ENCODE results near the gene RASGEF1C. TPM values are rescaled to one million over a fixed set of nuclear protein-coding genes. Genes with fewer than 3 reads are reported as not detected.

The RASGEF1C gene
- total RNA-seq, 1 donor from 2014 or later: 0.26 TPM

DNA sequence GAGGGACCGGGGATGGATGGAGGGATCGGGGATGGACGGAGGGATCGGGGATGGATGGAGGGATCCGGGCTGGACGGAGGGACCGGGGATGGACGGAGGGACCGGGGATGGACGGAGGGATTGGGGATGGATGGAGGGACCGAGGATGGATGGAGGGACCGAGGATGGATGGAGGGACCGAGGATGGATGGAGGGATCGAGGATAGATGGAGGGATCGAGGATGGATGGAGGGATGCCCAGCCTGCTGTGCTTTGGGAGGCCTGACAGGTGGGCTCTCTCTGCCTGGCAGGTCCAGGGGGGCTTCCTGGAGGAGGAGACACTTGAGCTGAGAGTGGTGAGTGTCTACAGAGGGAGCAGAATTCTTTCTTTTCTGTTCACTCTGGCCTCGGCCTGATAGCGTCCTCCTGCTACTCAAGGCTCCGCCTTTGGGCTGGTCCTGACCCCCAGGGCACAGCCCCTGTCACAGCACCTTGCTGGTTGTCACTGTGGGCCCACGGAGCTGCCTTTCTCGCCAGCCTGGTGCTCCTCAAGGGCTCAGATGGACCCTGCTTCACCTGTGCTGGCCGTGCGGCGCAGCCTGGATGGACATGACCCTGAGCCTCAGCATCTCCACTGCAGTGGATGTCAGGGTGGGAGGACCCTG is 95.2 kb downstream of the RASGEF1C start:
- Histone ChIP-seq H3K36me3 (no peaks in the 10 kb centered on the region), H3K9ac (no peak overlapping the region), H2AFZ (replicated peaks) (no peak overlapping the region), H3K79me2 (ENCODE audit: low read depth) (no peaks in the 10 kb centered on the region), H3K9me3 (ENCODE audit: low read depth) (no peaks in the 10 kb centered on the region), H3F3A (ENCODE audit: low read depth) (no peaks in the 10 kb centered on the region), H4K20me1 (ENCODE audit: low read depth) (no peaks in the 10 kb centered on the region), H3K4me2 (no peak overlapping the region), H3K4me1 (peaks cover 17% of the 10 kb centered on the region), H3K27ac (no peak overlapping the region), H3K4me3 (no peak overlapping the region), H3K27me3 (no peaks in the 10 kb centered on the region)
- Mint-ChIP-seq H3K4me3 (no peak overlapping the region), H3K9me3 (no peaks in the 10 kb centered on the region), H3K27ac (no peak overlapping the region), H3K4me1 (peaks cover 17% of the 10 kb centered on the region), H3K27me3 (ENCODE audit: insufficient read depth, low read depth) (peaks cover 4% of the 10 kb centered on the region), H3K36me3 (no peaks in the 10 kb centered on the region)
- no peak for DNase-seq (ENCODE audit: low spot score)
- TF ChIP-seq EZH2phosphoT487 (IDR thresholded peaks at IDR 0.05): no peak
- no peak for TF ChIP-seq CTCF (IDR thresholded peaks at IDR 0.05)
- TF ChIP-seq EZH2 (IDR thresholded peaks at IDR 0.05): no peak

GRCh38 chr5:180112181-180112861 is 96.7 kb downstream of the RASGEF1C start:
- Mint-ChIP-seq H3K27ac (no peak overlapping the region), H3K4me1 (peaks cover 13% of the 10 kb centered on the region), H3K9me3 (peaks cover 5% of the 10 kb centered on the region), H3K27me3 (ENCODE audit: insufficient read depth, low read depth) (peaks cover 3% of the 10 kb centered on the region), H3K36me3 (peaks cover 2% of the 10 kb centered on the region), H3K4me3 (no peak overlapping the region)
- Histone ChIP-seq H3K4me1 (peaks cover 17% of the 10 kb centered on the region), H3K9ac (no peak overlapping the region), H2AFZ (replicated peaks) (no peak overlapping the region), H3F3A (ENCODE audit: low read depth) (no peaks in the 10 kb centered on the region), H3K9me3 (ENCODE audit: low read depth) (peaks cover under 1% of the 10 kb centered on the region), H3K79me2 (ENCODE audit: low read depth) (no peaks in the 10 kb centered on the region), H3K4me3 (no peak overlapping the region), H3K4me2 (no peak overlapping the region), H3K36me3 (no peaks in the 10 kb centered on the region), H4K20me1 (ENCODE audit: low read depth) (no peaks in the 10 kb centered on the region), H3K27ac (no peak overlapping the region), H3K27me3 (no peaks in the 10 kb centered on the region)
- no peak for DNase-seq (ENCODE audit: low spot score)
- TF ChIP-seq EZH2 (IDR thresholded peaks at IDR 0.05): no peak
- no peak for TF ChIP-seq CTCF (IDR thresholded peaks at IDR 0.05)
- TF ChIP-seq EZH2phosphoT487 (IDR thresholded peaks at IDR 0.05): no peak

DNA sequence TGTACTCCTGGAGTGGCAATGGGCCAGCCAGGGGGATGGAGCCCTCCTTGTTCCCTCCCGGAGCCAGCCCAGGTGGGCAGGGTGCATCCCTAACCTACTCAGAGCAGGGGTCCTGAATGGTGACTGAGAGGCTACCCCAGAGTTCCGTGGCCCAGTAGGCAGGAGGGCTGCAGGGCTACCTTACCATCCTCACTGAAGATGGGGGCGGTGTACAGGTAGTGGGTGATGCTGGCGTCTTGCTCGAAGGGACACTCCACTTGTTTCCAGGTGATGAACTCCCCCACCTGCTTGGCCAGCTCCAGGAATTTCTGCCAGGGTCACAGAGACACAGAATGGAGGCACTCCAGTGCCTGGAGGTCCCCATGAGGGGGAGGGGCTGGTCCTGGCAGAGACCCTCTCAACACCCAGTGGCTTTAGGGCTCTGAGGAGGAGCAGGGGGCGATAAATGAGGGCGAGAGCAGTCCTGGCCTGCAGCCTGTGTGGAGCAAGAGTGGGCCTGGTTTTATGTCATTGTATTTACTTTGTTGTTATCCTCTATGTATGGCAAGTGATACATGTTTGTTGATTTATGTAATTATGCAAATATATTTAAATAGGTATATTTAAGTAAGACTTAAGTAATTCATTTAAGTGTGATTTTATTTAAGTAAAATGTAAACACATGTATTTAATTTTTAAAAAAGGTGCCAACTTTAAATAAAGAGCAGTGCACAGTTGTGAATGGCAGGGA is 97.6 kb downstream of the RASGEF1C start:
- Mint-ChIP-seq H3K27ac (no peak overlapping the region), H3K9me3 (peaks cover 13% of the 10 kb centered on the region), H3K4me3 (no peak overlapping the region), H3K4me1 (peaks cover 13% of the 10 kb centered on the region), H3K36me3 (peaks cover 2% of the 10 kb centered on the region), H3K27me3 (ENCODE audit: insufficient read depth, low read depth) (peaks cover 3% of the 10 kb centered on the region)
- H3K27me3 ChIP-seq: no peaks in the 10 kb centered on the region
- no peaks in the 10 kb centered on the region for H4K20me1 ChIP-seq (ENCODE audit: low read depth)
- no peak overlapping the region for H3K9ac ChIP-seq
- H3K27ac ChIP-seq: no peak overlapping the region
- H3K9me3 ChIP-seq (ENCODE audit: low read depth): peaks cover 9% of the 10 kb centered on the region
- no peak overlapping the region for H3K4me2 ChIP-seq
- no peaks in the 10 kb centered on the region for H3K79me2 ChIP-seq (ENCODE audit: low read depth)
- no peaks in the 10 kb centered on the region for H3F3A ChIP-seq (ENCODE audit: low read depth)
- TF ChIP-seq CTCF (IDR thresholded peaks at IDR 0.05): no peak
- no peak for TF ChIP-seq EZH2phosphoT487 (IDR thresholded peaks at IDR 0.05)
- TF ChIP-seq EZH2 (IDR thresholded peaks at IDR 0.05): no peak
- H2AFZ ChIP-seq (replicated peaks): no peak overlapping the region
- peaks cover 7% of the 10 kb centered on the region for H3K36me3 ChIP-seq
- DNase-seq (ENCODE audit: low spot score): no peak
- peaks cover 13% of the 10 kb centered on the region for H3K4me1 ChIP-seq
- no peak overlapping the region for H3K4me3 ChIP-seq
